Cerebellar cortex (tissue), 1 donor: ENCODE data around the gene DACH1.
"Not testable (repeated sequence)": the region's sequence is repeated elsewhere in the genome, so short reads cannot be mapped to it uniquely, and the experiment has no call there.

Experiments used
- DNase-seq: peaks from one replicate; pipeline ENCODE4 v3.0.0-alpha.2; 2015; ENCODE audit warnings: low spot score

Gene DACH1

DNA sequence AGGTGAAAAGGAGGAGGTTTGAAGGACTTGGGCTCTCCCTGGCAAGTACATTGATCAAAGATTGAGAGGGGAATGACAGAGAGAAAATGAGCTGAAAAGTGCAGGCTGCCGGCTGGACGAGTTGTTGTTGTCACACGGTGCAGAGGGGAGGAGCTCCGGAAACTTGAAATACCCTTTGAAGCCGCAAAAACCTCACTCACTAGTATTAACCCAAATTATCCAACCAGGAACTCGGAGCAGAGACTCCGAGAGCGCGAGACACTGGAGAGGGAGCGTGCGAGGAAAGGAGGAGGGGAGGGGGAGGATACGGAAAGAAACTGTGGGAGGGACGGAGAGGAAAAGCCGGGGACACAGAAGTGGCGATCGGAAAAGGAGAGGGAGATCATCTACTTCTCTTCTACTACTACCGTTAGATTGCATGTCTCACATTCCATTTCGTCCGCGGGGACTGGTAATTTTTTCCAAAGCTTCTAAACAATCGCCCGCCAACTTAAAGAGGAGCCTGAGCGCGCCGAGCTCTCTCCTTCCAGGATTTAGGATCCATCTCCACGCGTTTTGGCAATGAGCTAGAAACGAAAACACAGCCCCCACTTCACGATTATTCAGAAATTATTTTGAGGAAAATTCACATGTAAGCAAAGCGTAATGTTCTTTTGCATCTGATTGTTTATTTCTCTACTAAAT, at the start of gene DACH1:
TSS of gene DACH1 (minus strand) at position 74 of the 684 bp plus-strand sequence.
- peak; percentile 11 for DNase-seq

DNA sequence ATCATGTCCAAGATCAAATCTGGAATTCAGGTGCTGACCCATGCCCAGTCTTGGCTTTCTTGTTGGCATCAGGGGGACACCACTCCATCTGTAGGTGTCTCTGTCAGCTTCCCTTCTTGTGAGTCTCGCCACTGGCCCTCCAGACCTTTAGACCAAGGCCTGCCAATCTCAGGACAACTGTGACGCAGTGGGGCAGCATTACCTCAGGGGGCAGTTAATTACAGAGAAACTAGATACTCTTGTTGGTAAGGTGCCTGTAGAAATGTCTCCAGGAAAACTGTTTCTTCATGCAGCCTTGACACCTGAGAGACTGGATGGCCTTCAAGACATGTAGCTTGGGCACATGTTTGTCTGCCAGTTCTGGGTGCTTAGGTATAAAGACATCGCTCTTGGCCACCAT, 46.7 kb upstream of the DACH1 start:
- no peak for DNase-seq

DNA sequence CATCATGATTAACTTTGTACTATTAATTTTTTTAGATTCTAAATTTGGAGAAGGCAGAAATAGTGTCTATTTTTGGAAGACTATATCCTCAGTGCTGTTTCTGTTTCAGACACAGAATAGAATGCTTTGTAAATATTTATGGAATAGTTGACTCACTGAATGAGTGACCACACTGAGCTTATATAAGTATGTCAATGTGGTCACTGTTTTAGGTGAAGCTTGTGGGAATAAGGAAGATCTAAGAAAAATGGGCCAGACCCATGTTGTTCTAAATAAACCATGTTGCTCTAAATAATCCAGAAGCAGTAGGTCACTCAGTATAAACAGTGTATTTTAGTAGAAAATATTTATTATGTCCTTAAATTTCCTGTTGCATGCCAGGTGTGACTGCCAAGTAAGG, 45.5 kb upstream of the DACH1 start:
- no peak for DNase-seq

- DNase-seq, result no peak
Observed at GRCh38 chr13:71906448-71906847, 39.4 kb upstream of the DACH1 start.

DNA sequence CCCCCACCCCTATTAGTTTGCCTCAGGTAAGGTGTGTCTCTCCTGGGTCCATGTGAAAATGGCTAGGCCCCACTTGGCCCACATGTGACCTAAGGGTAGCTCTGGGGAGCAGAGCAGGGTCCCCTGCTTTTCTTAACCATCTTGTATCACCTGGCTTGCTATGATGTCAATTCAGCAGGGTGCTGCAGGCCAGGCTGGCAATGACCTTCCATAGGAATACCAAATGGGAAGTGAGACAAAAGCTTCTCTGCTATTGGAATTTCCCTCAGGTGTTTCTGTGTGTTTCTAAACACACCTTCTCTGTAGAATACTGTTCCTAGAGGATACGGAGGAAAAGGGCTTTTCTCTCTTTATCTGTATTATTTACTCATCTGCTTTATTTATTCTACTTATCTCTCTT, 35.7 kb upstream of the DACH1 start:
- DNase-seq, result no peak

DNA sequence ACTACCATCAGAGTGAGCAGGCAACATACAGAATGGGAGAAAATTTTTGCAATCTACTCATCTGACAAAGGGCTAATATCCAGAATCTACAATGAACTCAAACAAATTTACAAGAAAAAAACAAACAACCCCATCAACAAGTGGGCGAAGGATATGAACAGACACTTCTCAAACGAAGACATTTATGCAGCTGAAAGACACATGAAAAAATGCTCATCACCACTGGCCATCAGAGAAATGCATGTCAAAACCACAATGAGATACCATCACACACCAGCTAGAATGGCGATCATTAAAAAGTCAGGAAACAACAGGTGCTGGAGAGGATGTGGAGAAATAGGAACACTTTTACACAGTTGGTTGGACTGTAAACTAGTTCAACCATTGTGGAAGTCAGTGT, 26.5 kb upstream of the DACH1 start:
- DNase-seq, result not testable (repeated sequence)

- no peak for DNase-seq
Observed at GRCh38 chr13:71886880-71887279, 19.9 kb upstream of the DACH1 start.

DNA sequence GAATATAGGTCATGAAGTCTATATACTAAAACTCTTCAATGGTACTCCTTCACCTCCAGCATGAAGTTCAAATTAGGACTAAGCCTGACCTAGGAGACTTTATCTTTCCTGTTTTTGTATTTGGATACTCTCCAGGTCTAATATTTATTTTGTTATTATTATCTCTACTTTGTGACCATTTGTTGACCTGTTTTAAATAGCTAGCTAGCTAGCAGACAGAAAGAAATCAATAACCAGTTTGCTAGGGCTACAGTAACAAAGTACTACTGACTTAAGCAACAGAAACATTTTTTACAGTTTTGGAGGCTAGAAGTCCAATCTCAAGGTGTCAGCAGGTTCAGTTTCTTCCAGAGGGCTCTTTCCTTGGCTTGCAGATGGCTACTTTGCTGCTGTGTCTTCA, 15.1 kb upstream of the DACH1 start:
- no peak for DNase-seq

DNA sequence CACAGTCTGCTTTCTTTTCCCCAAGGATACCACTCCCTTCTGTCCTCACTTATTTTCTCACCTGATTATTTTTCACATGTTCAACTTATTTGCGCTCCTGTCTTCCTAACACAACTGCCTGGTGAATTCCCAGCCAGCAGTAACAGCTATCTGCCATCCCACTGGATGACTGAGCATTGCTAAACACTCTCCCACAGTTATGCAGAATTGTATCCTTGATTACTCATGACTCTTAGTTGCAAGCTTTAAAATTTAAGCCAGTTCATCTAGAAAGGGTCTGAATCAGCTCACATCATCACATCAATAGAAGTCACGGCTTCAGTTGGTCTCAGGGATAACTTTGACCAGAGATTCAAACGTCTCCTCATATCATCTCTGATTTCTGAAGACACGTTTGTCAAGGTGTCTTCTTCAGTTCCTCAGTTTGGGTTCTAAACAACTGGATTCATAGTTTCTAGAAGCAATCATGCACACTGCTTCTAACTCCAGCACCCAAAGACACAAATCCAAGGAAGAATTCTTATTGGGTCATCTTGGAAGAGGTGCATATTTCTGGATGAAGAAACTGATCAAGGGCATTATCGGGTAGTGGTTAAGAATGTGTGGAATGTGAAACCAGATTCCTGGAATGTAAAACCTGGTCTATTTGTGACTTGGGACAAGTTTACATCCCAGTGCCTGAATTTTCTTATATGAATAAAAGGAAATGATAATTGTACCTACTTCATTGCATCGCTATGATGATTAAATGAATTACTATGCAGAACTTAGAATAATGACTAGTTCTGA, 13.9 kb upstream of the DACH1 start:
- DNase-seq, result no peak

DNA sequence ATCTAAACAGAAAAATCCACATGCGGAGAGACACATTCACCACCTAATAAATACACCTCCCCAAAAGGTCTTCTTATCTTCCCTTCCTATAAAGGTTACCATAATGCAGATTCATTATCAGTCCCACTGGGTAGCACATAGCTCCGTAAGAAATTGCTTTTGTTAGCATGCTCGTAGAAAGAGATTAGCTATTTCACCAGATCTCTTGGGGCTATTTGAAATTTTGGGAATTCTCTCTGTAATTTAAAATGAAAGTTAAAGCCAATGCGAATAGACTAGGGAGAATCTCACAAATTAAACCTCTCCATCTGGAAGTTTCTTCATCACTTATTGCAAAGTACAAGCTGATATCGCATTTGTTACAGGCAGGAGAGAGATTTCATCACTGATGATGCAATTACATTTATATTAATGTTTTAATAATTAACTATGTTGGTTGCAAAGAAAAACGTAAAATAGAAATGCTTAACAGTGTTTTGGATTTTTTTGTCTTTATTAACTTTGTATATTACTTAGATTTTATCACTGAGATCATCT, 12.9 kb upstream of the DACH1 start:
- DNase-seq, result no peak

DNA sequence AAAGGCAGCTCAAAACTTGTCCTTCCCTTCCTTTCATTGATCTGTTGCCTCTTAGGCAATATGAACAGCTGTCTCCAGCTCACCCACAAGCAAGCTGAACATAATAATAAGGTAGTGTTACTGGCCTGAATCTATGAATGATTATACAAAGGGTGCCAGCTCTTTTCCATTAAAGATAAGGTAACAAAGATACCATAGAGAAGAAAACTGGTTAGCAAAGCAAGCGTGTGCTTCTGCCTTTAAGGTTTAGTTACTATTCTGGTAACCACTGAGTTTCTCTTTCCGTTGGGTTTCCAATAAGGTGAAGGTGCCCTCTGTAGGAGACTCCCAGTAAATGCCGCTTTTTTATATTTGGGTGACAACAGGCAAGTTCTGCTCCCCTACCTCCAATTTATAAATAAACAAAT, 12.1 kb upstream of the DACH1 start:
- DNase-seq, result peak; percentile 28

DNA sequence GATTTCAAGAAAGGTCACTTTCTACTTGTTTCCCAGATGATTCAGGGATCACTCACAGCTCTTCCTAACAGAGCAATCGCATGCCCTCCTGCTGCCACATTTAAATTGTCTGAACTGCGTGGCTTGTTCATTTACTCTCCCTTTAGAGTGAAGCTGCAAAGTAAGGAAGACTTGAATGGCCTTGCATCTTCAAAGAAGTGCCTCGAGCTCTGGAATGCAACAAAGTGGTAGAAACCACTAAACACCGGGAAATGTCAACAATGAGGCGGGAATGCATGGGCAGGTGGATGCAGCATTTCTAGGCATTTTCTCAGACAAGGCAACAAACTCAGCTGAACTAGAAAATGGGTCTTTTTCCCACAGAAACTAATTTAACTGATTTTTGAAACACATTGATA, 10.3 kb upstream of the DACH1 start:
- no peak for DNase-seq

DNA sequence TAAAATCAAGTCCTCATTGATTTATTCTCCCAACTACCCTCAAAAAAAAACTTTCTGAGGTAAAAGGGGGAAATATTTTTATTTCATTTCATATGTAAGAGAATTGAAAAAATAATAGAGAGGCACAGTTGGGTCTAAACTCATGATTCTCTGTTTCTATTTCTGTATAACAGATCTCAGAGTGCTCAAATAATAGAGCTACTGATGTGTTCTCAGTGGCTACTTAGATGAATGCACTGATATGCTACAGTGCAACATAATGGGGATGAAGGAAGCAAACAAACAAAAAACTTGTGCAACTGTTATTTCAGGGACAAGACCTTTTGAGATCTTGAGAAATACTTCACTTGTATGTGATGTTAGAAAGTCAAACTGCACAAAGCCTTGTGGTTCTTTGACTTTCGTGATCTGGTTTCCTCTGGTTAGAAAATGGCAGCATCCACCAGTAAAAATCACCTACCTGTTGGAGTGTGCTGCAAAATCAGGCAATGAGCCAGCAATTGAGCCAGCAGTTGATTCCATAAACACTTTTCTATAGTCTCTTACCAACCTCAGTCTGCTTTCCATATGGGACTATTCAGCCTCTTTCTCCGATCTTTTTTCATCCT, 9.7 kb upstream of the DACH1 start:
- no peak for DNase-seq

DNA sequence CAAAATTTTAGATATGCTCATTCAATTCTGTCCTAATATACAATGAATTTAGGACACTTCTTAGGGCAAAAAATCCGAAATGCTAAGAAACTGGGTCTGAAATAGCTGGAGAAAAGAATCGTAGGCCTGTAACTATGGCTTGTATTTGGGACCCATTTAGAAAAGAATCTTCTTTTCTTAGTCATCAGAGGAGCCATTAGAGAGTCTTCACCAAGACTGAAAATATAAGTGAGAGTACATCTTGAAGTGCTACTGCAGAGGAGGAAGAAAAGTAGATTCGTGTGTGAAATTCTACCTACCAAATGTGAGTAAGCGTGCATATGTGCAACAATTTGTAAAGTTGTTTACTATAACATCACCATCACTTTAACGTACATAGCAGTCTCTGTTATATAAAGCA, 8.8 kb upstream of the DACH1 start:
- no peak for DNase-seq

DNA sequence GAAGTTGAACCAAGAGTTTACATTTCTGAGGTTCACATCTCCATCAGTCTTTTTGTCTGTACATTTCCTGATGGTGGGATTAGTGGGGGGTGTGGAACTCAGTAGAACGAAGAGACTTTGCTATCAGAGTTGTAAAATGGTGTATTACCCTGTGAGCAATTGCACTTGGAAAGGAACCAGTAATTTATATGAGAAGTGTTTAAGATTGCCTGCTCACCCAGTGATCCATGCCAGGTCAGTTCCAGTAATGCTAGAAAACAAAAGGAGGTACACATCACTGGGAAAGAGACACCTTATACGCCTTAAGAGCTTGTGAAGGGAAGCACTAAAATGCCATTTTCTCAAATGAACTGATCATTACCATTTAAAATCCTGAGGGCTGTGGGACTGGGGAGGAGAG, 7.5 kb upstream of the DACH1 start:
- DNase-seq, result no peak

- no peak for DNase-seq
Observed at GRCh38 chr13:71873418-71874247, 6.6 kb upstream of the DACH1 start.

GRCh38 chr13:71871844-71872243, 4.8 kb upstream of the DACH1 start:
- DNase-seq, result no peak

DNA sequence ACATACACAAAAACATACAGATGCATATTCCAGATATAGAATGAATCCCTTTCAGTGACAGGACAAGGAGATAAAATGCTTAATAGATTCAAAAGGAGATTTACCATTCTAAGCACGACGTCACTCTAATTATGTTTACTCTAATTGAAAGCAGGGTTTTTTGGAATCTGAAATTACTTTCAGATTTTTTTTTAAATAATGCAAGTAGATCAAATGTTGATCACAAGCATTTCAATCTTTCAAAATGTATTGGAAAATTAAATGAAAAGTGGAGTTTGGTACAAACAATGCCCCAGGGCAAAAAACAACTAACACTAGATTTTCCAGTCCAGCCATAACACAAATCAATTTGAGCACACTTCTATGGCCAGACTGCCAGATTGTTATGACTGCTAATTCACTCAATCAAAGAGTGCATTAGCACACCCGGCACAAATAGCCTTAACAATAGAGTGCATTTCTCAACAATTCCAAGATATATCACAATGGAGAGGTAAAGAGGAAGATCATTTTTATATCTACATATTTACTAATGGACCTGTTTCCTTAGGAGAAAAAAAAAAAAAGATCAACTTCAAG, 4.3 kb upstream of the DACH1 start:
- no peak for DNase-seq

GRCh38 chr13:71870100-71870499, 3.1 kb upstream of the DACH1 start:
- no peak for DNase-seq

DNA sequence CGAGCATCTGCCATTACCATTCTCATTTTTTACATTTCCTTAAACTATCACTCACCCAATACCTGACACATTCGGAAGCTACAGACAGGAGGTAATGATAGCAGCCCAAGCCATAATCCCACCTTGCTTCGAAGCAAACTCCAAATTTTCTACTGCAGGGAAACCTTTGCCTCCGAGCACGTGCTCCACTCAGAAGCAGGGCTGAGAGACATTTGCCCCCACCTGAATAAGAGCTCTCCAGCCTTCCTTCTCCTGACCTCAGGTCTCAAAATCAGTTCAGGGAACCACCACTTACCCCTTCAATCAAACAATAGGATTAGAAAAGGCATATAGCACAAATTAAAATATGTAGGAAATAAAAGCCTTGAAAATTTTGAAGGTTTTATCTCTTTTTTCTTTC, 2.3 kb upstream of the DACH1 start:
- DNase-seq, result no peak

DNA sequence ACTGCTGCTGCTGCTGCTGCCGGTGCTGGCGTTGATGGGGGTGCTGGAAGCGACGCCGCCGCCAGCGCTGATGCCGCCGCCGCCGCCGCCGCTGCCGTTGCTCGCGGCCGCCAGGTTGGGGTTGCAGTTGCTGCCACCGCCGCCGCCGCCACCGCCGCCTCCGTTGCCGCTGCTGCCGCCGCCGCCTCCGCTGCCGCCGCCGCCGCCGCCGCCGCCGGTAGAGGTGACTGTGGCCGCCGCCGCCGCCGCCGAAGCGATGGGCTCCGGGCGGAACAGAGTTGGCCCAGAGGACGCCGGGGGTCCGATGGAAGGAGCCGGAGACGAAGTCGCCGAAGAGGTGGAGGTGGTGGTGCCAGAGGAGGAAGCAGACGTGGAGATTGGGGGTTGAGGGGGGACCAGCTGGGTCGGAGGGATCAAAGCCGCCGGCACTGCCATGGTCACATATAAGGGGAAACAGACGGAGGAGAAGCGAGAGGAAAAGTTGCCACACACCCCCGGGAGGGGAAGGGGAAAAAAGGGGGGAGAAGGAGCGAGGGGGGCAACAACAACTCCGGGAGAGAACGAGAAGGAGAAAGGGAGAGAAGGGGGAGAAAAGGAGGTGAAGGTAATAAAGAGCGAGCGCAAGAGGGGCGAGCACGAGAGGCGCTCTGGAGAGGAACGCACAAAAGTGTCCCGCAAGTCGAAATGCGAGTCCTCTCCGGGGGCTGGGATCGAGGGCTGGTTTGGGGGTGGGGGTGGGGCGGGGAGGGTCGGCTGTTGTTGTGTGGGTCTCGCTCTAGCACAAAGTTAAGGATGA, 471 bp downstream of the DACH1 start:
- no peak for DNase-seq
